Gastrocnemius medialis (tissue), 4 donors: ENCODE measurements around the gene ARHGAP15. TPM values are rescaled to one million over a fixed set of nuclear protein-coding genes. Genes with fewer than 3 reads are reported as not detected.

ENCODE experiments used
- ATAC-seq, 2 donors: fragments of 150-250 bp; one replicate each; pipeline ENCODE4 v1.9.1; 2016
- DNase-seq, 2 donors: peaks; one replicate each; pipeline ENCODE4 v3.0.0-alpha.2; 2019
- H3K27ac ChIP-seq, 4 donors: fragments of 200-600 bp; sonication (generic); 1 replicate in 1 of 4; 2 replicates in 3 of 4; pipeline ENCODE4 v1.5.1; 2016 to 2018; ENCODE audit warnings: mild to moderate bottlenecking in 2 of 4, moderate library complexity in 1 of 4
- H3K27me3 ChIP-seq, 3 donors: fragments of 200-600 bp; sonication (generic) in 2 of 3; 1 replicate in 1 of 3; 2 replicates in 2 of 3; pipeline versions ENCODE4 v1.5.1 to v1.6.0; 2016 to 2019; ENCODE audit warnings: mild to moderate bottlenecking in 1 of 3, moderate library complexity in 1 of 3
- H3K36me3 ChIP-seq, 2 donors: fragments of 200-600 bp; sonication (generic) in 1 of 2; one replicate each; pipeline ENCODE4 v1.5.1; 2017 to 2018
- H3K4me1 ChIP-seq, 2 donors: fragments of 200-600 bp; sonication (generic) in 1 of 2; one replicate each; pipeline ENCODE4 v1.5.1; 2016 to 2017; ENCODE audit warnings: mild to moderate bottlenecking in 2 of 2
- H3K4me3 ChIP-seq, 4 donors: fragments of 200-600 bp; sonication (generic) in 3 of 4; 1 replicate in 1 of 4; 2 replicates in 3 of 4; pipeline ENCODE4 v1.5.1; 2016 to 2019; ENCODE audit warnings: mild to moderate bottlenecking in 2 of 4
- H3K9me3 ChIP-seq, 3 donors: fragments of 200-600 bp; sonication (generic) in 2 of 3; 1 replicate in 1 of 3; 2 replicates in 2 of 3; pipeline ENCODE4 v1.5.1; 2016 to 2019
- CTCF ChIP-seq, 5 experiments: fragments of 450-650 bp in 3 of 5; fragments of 200-600 bp in 2 of 5; sonication (generic) in 2 of 5; IDR thresholded peaks in 4 of 5; conservative IDR thresholded peaks in 1 of 5; 1 replicate in 4 of 5; 2 replicates in 1 of 5; pipeline ENCODE4 v1.5.1; 2016 to 2019; ENCODE audit warnings: antibody characterized with exemption in 5 of 5, mild to moderate bottlenecking in 3 of 5, moderate library complexity in 3 of 5
- POLR2A ChIP-seq, 2 donors: fragments of 450-650 bp; IDR thresholded peaks; one replicate each; pipeline ENCODE4 v1.6.1; 2017; ENCODE audit warnings: antibody characterized with exemption in 2 of 2, mild to moderate bottlenecking in 2 of 2, moderate library complexity in 2 of 2
- in situ Hi-C, 4 donors: fragments of 200-750 bp; cut with MboI; loops; one replicate each; pipeline versions ENCODE4 v1.15.0 to v1.8.0; 2017; ENCODE audit warnings: low sequenced_read_pairs in 4 of 4
- intact Hi-C: fragments of 100-400 bp; cut with DNase I; formaldehyde crosslinking; loops from one replicate; pipeline ENCODE4 v1.15.1; 2023; ENCODE audit warnings: low total_unique reads
- total RNA-seq, 4 donors: library from RNA; depleted of rRNA; stranded (reverse); fragments of >200 nt; gene quantifications; one replicate each; pipeline versions ENCODE4 v1.1.0 to v1.2.3, GENCODE V29; 2016

The ARHGAP15 gene
- total RNA-seq, 4 donors from 2014 or later: 1.2 to 3.2 (median 1.3) TPM; not detected in 1

- ATAC-seq (no peak), DNase-seq (no peak)
- no peaks in the 10 kb centered on the region for H3K4me1 ChIP-seq
- intact Hi-C loops (no loop called here), in situ Hi-C loops (no loop called here)
- TF ChIP-seq POLR2A (IDR thresholded peaks at IDR 0.05) (no peak), CTCF (IDR thresholded peaks at IDR 0.05 in 4 of 5, conservative IDR thresholded peaks at IDR 0.05 in 1 of 5) (no peak)
- no peaks in the 10 kb centered on the region for H3K27me3 ChIP-seq
- H3K36me3 ChIP-seq: no peaks in the 10 kb centered on the region
- no peak overlapping the region for H3K4me3 ChIP-seq
- no peaks in the 10 kb centered on the region for H3K9me3 ChIP-seq
- H3K27ac ChIP-seq: no peak overlapping the region
Observed at GRCh38 chr2:143263066-143263625, 133.9 kb downstream of the ARHGAP15 start.

GRCh38 chr2:143264851-143265250, 135.6 kb downstream of the ARHGAP15 start:
- in situ Hi-C loops (no loop called here), intact Hi-C loops (no loop called here)

GRCh38 chr2:143279672-143280071, 150.5 kb downstream of the ARHGAP15 start:
- no peaks in the 10 kb centered on the region for H3K36me3 ChIP-seq
- DNase-seq (no peak), ATAC-seq (no peak)
- H3K4me3 ChIP-seq: no peak overlapping the region
- no peak overlapping the region for H3K27ac ChIP-seq
- intact Hi-C loops: no loop called here
- H3K4me1 ChIP-seq: no peaks in the 10 kb centered on the region
- no peaks in the 10 kb centered on the region for H3K9me3 ChIP-seq
- H3K27me3 ChIP-seq: no peaks in the 10 kb centered on the region
- TF ChIP-seq CTCF (IDR thresholded peaks at IDR 0.05 in 4 of 5, conservative IDR thresholded peaks at IDR 0.05 in 1 of 5) (no peak), POLR2A (IDR thresholded peaks at IDR 0.05) (no peak)
- in situ Hi-C loops: no loop called here

More at GRCh38 chr2:143264851-143265250, 135.6 kb downstream of the ARHGAP15 start:
- Histone ChIP-seq H3K4me1 (no peaks in the 10 kb centered on the region), H3K9me3 (no peaks in the 10 kb centered on the region), H3K27ac (peak overlapping the region in 1 of 4 donors; percentile 4), H3K27me3 (no peaks in the 10 kb centered on the region), H3K36me3 (no peaks in the 10 kb centered on the region), H3K4me3 (no peak overlapping the region)
- DNase-seq (peak; percentile 11), ATAC-seq (peak; percentile 68 to 72)
- TF ChIP-seq POLR2A (IDR thresholded peaks at IDR 0.05) (no peak), CTCF (IDR thresholded peaks at IDR 0.05 in 4 of 5, conservative IDR thresholded peaks at IDR 0.05 in 1 of 5) (no peak)

- ATAC-seq (no peak), DNase-seq (no peak)
- Histone ChIP-seq H3K4me3 (no peak overlapping the region), H3K4me1 (no peaks in the 10 kb centered on the region), H3K27ac (no peak overlapping the region), H3K9me3 (no peaks in the 10 kb centered on the region), H3K36me3 (no peaks in the 10 kb centered on the region), H3K27me3 (no peaks in the 10 kb centered on the region)
- in situ Hi-C loops (no loop called here), intact Hi-C loops (no loop called here)
- TF ChIP-seq CTCF (IDR thresholded peaks at IDR 0.05 in 4 of 5, conservative IDR thresholded peaks at IDR 0.05 in 1 of 5) (no peak), POLR2A (IDR thresholded peaks at IDR 0.05) (no peak)
Observed at GRCh38 chr2:143280097-143280757, 151.0 kb downstream of the ARHGAP15 start.
